GM19023 (cell line): ENCODE data around the gene IRGC.
"Not testable (repeated sequence)": the region's sequence is repeated elsewhere in the genome, so short reads cannot be mapped to it uniquely, and the experiment has no call there.

ENCODE experiments used
- ATAC-seq: cut with Tn5 transposase; IDR thresholded peaks from one replicate; pipeline ENCODE4 v1.9.1; 2021; ENCODE audit warnings: mild to moderate bottlenecking, moderate library complexity; ENCODE audit not compliant: unreplicated experiment

The IRGC gene

DNA sequence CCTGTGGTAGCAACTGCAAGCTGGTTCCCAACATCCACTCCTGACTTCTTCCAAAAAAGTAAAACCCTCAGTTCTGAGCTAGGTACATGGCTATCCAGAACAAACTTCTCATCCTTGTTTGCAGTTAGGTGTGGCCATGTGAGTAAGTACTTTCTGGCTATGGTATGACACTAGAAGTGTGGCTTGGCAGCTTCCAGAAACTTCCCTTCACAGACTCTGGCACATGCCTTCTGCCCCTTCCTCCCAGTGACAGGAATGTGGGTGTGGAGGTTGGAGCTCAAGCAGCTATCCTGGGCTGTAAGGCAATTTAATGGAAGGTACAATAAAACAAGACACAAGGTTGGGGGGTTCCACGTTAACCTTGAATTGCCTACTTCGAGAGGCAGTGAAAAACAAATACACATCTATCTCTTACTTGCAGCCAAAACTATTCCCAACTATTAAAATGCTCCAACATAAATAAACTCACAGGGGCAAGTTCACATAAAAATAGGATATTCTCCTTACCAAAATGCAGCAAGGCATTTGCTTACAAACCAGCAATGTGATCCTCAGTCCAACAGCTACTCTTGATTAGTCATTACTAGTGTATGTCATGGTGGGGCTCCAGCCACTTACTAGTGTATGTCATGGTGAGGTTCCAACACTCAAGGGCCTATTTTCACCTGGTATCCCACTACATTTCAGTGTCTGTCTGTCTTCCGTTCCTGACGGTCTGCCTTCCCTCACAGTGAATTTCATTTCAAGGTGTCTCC lies 35.8 kb downstream of the IRGC start:
- no peak for ATAC-seq

DNA sequence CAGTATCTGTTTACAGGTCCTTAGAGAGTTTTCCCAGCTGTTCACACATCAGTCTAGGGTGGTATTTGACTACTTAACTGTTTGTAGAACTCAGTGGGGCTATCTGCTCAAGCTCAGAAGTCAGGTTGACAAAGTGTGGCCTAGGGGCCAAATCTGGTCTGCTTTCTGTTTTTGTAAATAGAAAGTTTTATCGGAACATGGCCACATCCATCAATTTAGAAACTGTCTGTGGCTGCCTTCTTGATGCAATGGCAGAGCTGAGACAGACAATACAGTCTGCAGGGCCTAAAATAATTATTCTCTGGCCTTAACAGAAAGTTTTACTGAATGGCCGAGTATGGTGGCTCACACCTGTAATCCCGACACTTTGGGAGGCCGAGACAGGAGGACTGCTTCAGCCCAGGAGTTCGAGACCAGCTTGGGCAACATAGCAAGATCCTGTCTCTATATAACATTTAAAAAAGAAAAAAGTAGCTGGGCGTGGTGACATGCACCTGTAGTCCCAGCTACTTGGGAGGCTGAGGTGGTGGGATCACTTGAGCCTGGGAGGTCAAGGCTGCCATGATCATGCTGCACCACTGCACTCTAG lies 36.5 kb downstream of the IRGC start:
- no peak for ATAC-seq

DNA sequence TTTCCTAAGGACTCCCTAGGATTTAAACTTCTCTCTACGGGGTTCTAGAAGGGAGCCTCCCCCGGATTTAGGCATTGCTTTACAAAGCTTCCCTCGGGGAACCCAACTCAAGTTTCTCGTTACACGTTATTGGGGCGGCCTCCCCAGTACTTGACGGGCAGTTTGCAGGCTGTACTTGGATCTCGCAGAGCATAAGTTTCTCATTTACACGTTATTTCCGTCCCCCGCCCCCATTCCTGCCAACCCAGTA lies 38.3 kb downstream of the IRGC start:
- ATAC-seq, result no peak

DNA sequence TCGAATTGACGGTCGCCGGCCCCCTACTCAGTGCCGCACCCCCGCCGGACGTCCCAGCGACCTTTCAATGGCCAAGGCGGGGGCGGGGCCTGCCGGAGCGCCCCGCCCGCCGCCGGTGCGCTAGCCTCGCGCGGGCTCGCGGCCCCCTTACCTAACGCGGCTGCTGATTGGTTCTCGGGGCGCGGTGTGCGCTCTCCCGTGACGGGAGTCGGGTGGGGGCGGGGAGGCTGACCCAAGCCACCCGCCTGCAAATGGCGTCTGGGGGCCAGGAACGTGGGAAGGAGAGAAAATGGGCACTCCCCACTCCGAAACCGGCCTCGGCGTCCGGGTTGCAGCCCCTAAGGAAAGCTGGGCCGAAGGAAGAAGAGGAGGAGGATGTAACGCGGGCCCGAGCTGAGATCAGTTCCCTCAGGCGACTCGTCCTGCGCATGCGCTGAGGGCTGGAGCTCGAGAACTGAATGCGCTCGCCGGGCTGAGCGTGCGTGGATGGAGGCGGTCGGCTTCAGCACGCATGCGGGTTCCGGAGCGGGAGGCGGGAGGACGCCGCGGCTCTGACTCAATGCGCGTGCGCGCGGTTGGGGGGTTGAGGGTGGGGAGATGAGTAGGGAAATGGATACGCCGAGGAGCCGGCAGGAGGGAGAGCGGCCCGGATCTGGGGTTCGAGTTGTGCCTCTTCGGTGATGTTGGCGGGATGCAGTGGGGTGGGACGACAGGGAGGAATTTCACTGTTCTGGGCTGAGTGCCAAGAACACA lies 38.8 kb downstream of the IRGC start, which contains the start of gene SMG9:
Gene SMG9 (minus strand): TSS at position 460 of the 753 bp plus-strand sequence. CDS start 4,221 bp downstream, outside the sequence.
- ATAC-seq, result peak; percentile 62

DNA sequence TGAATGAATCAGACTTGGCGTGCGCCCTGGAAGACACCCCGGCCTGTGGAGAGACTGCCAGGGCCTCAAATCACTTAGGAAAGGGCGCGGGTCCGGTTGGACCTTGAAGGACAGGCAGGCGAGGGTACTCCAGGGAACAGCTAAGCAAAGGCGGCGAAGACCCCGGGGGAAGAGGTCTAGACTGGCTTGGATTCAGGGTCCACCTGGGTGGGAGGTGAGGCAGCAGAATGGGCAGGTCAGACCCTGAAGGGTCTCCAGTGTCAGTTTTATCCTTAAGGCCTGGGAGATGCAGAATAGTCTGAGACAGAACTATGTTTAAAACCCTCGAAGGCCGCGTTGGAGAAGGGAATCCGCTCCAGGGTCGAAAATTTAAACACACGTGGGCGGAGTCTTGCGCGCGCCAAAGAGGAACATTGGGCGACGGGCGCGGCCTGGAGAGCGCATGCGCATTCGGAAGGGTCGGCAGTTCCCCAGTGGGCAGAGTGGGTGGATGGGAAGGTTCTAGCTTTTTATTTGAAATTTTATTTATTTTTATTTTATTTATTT lies 39.5 kb downstream of the IRGC start:
- peak; percentile 4 for ATAC-seq

DNA sequence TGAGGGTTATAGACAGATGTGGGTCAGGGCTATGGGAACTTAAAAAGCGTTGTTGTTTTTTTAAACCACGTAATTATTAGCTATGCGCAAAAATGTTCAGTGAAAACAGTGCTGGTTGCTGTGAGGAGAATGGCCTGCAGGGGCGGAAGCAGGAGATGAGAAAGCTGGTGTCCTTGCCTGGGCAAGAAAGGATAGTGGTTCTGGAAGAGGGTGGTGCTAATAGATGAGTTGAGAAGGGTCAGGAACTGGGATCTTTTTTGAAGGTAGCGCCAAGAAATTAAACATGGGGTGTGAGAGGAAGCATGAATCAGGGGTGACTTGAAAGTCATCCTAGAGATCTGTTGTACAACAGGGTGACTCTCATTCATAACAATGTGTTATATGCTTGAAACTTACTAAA lies 43.6 kb downstream of the IRGC start:
- ATAC-seq, result no peak

DNA sequence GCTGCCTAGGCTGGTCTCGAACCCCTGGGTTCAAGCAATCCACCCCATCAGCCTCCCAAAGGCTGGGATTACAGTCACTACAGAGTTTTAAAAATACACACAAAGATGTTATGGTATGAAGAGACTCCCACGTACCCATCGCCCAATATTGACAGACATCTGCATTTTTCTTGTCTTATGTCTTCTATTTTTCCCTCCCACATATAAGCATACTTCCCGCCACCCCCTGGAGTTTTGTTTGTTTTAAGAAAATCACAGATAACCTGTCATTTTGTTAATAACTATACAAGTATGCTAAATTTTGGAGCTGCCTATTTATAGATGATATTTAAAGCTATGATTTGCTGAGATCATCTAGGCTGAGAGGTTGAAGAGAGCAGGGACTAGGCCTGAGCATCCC lies 45.1 kb downstream of the IRGC start:
- ATAC-seq, result no peak

DNA sequence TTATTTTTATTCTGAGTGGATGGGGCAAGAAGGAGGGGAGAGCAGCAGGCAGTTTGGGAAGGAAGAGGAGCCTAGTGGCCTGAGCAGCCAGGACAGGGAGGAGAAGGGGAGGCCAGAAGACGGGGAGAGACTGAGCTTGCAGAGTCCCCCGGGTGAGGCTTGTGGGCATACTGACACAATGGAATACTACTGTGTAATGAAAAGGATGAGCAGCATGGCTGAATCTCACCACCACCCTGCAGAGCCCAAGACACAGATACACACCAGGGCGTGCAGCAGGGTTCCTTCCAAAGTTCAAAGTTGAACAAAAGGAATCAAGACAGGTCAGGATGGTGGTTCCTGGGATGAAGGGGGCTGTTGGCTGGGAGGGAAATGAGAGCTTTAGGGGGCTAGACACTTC lies 46.9 kb downstream of the IRGC start:
- no peak for ATAC-seq

DNA sequence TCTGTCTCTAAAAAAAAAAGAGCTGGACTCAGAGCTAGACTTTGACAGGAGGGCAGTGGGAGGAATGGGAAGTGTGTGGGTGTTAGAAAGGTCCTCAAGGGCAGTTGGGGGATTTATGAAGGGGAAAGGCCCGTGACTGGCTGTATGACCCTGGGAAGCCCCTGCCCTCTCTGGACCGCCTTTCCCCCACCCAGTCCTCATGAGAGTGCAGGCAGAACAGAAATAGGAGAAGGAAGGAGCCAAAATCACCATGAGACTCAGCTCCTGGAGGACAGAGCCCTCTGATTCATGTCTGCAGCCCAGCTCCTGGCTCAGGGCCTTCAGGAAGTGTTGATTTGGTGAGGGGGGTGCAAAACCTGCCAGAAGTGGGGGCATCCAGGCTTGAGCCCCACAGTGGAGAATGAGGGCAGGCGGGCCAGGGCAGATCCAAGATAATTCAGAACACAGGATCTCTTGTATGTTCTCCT lies 47.6 kb downstream of the IRGC start:
- no peak for ATAC-seq

DNA sequence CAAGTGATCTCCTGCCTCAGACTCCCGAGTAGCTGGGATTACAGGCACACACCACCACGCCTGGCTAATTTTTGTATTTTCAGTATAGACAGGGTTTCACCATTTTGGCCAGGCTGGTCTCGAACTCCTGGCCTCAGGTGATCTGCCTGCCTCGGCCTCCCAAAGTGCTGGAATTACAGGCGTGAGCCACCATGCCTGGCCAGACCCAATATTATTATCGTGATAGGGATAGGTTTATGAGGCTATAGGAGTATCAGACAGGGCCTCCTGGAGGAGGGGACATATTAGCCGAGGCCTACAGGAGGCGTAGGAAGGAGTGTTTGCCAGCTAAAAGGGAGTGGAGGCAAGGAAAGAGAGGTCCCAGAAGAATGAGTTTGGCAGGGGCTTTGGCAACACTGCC lies 48.8 kb downstream of the IRGC start:
- not testable (repeated sequence) for ATAC-seq

DNA sequence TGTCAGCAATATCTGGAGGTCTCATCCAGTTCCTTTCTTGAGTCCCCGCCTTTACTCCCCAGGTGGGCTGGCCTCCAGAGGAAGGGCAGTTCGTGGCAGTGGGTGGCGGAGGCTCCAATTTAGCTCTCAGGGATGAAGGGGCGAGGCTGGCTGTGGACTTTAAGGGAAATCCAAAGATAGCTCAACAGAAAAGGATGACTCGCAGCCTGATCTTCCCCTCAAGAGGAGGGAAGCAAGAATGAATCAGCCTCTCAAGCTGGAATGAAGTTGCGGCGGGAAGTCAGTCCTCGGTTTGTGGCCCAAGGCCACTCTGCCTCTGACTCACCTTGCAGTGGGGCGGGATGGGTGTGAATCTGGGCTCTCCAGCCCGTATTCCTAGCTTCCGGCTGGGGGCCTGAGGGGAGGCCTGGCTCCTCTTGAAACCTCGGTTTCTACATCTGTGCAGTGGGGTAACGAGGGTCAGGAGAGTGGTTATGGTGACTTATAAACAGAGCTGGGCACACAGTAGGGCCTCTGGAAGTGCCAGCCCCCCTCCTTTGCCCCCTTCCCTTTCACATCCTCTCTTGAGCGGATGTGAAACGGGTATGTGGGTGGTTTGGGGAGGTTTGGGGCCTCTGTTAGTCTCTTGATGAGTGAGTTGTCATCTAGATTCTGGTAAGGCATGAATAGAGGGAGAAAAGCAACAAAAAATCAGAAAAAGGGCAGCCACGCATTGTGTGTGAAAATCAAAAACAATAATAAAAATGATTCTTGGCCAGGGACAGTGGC lies 49.4 kb downstream of the IRGC start:
- peak; percentile 49 for ATAC-seq

DNA sequence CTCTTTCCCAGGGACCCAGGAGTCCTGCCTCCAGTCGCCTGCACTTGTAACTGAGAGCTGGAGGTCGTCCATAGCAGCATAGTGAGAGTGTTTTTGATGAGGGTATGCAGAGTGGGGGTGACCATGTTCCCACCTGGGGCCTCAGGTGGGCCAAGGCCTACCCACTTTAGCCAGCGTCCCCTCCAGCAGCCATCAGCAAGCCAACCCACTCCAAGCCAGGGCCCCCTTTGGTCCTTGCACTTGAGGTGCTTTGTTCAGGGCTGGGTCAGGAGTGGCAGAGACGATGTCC lies 50.8 kb downstream of the IRGC start:
- ATAC-seq, result no peak

DNA sequence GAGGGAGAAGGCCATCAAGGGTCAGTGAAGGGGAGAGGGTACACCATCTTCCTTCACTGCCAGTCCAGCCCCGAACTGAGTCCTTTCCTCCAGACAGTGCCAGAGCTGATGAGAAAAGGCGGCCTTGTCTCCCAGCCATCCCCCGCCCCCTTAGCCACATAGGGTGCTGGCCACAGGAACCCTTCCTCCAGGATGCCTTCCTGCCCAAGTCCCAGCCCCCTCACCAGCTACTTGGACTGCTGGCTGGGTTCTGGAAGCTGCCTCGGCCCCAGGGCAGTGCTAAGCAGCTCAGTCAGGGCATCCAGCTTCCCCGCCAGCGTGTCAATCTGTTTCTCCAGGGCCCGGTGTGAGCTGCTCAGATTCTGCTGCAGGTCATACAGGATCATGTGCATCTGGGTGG lies 51.4 kb downstream of the IRGC start:
- ATAC-seq, result no peak

DNA sequence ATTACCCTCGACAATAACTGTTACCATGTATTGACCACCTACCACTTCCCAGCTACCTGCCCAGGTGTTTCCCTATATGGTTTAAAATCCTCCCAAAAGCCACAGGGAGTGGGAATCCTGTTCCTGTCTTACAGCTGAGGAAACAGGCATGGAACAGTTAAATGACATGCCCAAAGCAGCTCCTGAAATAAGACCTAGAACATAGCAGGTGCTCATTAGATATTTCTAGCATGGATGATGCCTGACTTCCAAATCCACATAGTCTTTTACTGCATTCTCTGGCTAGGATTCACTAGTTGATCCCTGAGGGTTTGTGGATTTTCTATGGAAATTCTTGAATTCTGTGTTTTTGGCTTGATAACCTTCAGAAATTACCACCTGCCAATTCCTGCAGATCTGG lies 51.9 kb downstream of the IRGC start:
- ATAC-seq, result no peak

DNA sequence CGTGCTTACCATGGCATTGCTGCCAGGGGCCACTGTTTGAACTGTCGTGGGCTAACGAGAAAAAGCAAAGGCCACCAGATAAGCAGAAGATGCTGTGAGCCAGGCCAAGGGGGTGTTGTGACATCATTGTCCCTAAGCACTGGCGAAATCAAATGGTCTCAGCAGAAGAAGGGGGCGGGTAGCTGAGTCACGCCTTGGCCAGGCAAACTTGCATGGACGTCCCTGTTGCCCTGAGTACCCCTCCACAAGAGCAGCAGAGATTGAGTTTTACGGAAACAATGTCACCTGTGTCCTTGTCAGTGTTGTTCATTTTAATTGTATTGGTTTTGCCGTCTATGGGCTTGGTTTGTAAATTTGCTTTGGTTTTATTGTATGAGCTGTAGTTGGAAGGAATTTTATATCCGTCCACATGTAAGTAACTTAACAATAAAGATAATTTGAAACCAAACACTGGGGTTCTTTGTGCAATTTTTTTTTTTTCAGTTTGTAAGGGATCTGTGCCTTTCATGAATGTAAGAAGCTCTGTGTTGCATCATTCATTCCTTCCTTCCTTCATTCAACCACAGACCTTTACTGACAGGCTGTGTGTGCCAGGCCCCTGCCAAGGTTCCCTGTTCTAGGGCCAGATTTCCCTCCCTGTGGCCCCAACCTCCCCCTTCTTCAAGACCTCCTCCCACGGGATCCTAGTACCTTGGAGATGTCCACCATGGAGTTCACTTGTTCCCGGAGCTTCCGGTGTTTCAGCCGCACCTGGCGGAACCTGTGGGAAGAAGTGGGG lies 52.6 kb downstream of the IRGC start:
- ATAC-seq, result no peak

DNA sequence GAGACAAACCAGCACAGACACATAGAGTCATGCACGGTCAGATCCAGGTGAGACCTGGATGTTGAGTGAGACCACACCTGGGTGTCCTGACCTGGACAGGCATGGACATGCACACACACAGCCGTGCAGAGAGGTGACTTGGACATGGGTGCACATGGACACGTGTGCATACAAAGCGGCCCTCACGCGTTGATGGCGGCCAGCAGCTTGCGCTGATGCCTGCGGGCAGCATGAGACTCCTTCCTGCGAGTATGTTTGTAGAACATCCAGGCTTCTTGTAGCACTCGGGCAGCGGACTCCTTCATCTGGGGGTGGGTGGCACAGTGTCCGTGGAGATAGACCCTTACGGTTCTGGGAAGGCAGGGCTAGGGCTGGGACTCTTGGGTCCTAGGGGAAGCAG lies 53.4 kb downstream of the IRGC start:
- no peak for ATAC-seq
